ENCODE measurements around the gene RNF223.

Gene RNF223

GRCh38 chr1:1073743-1074587 is at the start of gene RNF223:
TSS of gene RNF223 (minus strand) at chr1:1074306. CDS start at chr1:1072566, 1,740 bp downstream.
- no peak for DNase-seq (ENCODE audit: low read depth)

GRCh38 chr1:1122981-1123480 is 48.9 kb upstream of the RNF223 start:
- DNase-seq (ENCODE audit: low read depth), result no peak

GRCh38 chr1:1122078-1122811 is 48.1 kb upstream of the RNF223 start:
- DNase-seq (ENCODE audit: low read depth), result peak; percentile 72

- no peak for DNase-seq (ENCODE audit: low read depth)
Measured at GRCh38 chr1:1121611-1122077, 47.5 kb upstream of the RNF223 start.

GRCh38 chr1:1120866-1121591 is 46.9 kb upstream of the RNF223 start:
- no peak for DNase-seq (ENCODE audit: low read depth)

- no peak for DNase-seq (ENCODE audit: low read depth)
Measured at GRCh38 chr1:1120096-1120495, 46.0 kb upstream of the RNF223 start.

- DNase-seq (ENCODE audit: low read depth), result no peak
Measured at GRCh38 chr1:1119272-1119890, 45.3 kb upstream of the RNF223 start.

- DNase-seq (ENCODE audit: low read depth), result no peak
Measured at GRCh38 chr1:1118876-1119220, 44.7 kb upstream of the RNF223 start.

- DNase-seq (ENCODE audit: low read depth), result no peak
Measured at GRCh38 chr1:1118011-1118875, 44.1 kb upstream of the RNF223 start.

GRCh38 chr1:1117469-1117831 is 43.3 kb upstream of the RNF223 start:
- no peak for DNase-seq (ENCODE audit: low read depth)

GRCh38 chr1:1116701-1117468 is 42.8 kb upstream of the RNF223 start:
- no peak for DNase-seq (ENCODE audit: low read depth)

GRCh38 chr1:1115786-1116700 is 41.9 kb upstream of the RNF223 start, which contains the start of gene C1orf159:
TSS of gene C1orf159 (minus strand) at chr1:1116089. CDS start at chr1:1091543, 24,546 bp downstream.
- DNase-seq (ENCODE audit: low read depth), result peak; percentile 96

- no peak for DNase-seq (ENCODE audit: low read depth)
Measured at GRCh38 chr1:1115136-1115785, 41.2 kb upstream of the RNF223 start.

- no peak for DNase-seq (ENCODE audit: low read depth)
Measured at GRCh38 chr1:1114431-1114830, 40.3 kb upstream of the RNF223 start.

GRCh38 chr1:1112237-1112985 is 38.3 kb upstream of the RNF223 start:
- no peak for DNase-seq (ENCODE audit: low read depth)

- no peak for DNase-seq (ENCODE audit: low read depth)
Measured at GRCh38 chr1:1111516-1112236, 37.6 kb upstream of the RNF223 start.

GRCh38 chr1:1110561-1110971 is 36.5 kb upstream of the RNF223 start:
- DNase-seq (ENCODE audit: low read depth), result no peak
